SK-N-MC (cell line): ENCODE results near the gene MISP3.
"Not testable (repeated sequence)": the region's sequence is repeated elsewhere in the genome, so short reads cannot be mapped to it uniquely, and the experiment has no call there.

Experiments used
- EZH2 ChIP-seq: fragments of 200-600 bp; sonication (generic); IDR thresholded peaks from one replicate; pipeline ENCODE4 v1.6.1; 2017; ENCODE audit warnings: antibody characterized with exemption
- FOXP2 ChIP-seq: optimal IDR thresholded peaks from 2 replicates; pipeline ENCODE3; 2011; ENCODE audit warnings: mild to moderate bottlenecking, moderate library complexity; ENCODE audit not compliant: insufficient read depth; ENCODE audit errors: extremely low read length, control extremely low read depth
- POLR2AphosphoS5 ChIP-seq: IDR thresholded peaks from 2 replicates; pipeline ENCODE4 v1.6.1; 2012; ENCODE audit warnings: mild to moderate bottlenecking, low read depth, low read length, borderline replicate concordance

DNA sequence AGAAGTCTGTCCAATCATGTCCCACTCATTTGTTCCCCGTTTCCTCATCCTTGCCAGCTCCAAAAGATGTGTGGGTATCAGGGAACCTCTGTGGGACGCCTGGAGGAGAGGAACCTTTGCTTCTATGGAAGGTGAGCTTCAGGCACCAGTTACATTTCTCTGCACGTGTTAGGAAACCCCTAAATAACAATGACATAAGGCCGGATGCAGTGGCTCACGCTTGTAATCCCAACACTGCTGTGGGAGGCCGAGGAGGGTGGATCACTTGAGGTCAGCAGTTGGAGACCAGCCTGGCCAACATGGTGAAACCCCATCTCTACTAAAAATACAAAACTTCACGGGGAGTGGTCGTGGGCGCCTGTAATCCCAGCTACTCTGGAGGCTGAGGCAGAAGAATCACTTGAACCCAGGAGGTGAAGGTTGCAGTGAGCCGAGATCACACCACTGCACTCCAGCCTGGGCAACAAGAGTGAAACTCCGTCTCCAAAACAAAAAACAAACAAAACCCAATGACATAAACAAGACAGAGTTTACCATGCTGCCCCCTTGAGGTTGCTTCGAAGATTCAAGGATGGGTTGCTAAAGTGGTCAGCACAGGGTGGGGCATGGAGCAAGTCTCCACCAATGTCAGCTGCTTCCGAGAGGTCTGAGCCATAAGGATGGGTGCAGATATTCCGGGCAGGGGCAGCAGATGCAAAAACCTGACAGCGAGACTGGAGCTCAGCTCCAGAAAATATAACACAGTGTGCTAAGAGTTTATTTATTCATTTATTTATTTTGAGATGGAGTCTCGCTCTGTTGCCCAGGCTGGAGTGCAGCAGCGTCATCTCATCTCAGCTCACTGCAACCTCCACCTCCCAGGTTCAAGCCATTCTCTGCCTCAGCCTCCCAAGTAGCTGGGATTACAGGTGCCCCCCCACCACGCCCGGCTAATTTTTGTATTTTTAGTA lies 29.7 kb upstream of the MISP3 start:
- not testable (repeated sequence) for TF ChIP-seq EZH2, POLR2AphosphoS5, FOXP2
